CD4-positive, alpha-beta T cell treated with Interleukin-12 subunit alpha and Interleukin-12 subunit beta, for 1 hour (primary cell): Measurements from ENCODE around the gene CDH26.
"Not testable (repeated sequence)": the region's sequence is repeated elsewhere in the genome, so short reads cannot be mapped to it uniquely, and the experiment has no call there.

Experiments used
- DNase-seq: peaks from one replicate; pipeline ENCODE4 v3.0.0-alpha.2; 2020

Gene CDH26

GRCh38 chr20:59942245-59942644 lies 16.0 kb upstream of the CDH26 start:
- no peak for DNase-seq

GRCh38 chr20:59944726-59945125 lies 13.5 kb upstream of the CDH26 start:
- no peak for DNase-seq

GRCh38 chr20:59945175-59945574 lies 13.0 kb upstream of the CDH26 start:
- no peak for DNase-seq

GRCh38 chr20:59945731-59946130 lies 12.5 kb upstream of the CDH26 start:
- no peak for DNase-seq

GRCh38 chr20:59947376-59947775 lies 10.8 kb upstream of the CDH26 start:
- no peak for DNase-seq

GRCh38 chr20:59948212-59948611 lies 10.0 kb upstream of the CDH26 start:
- no peak for DNase-seq

- DNase-seq: peak; percentile 71
These were observed 9.1 kb upstream of the CDH26 start for GRCh38 chr20:59948828-59949720.

- no peak for DNase-seq
These were observed 8.3 kb upstream of the CDH26 start for GRCh38 chr20:59949911-59950310.

GRCh38 chr20:59954718-59955117 lies 3.5 kb upstream of the CDH26 start:
- DNase-seq: no peak

- DNase-seq: no peak
These were observed 3.0 kb upstream of the CDH26 start for GRCh38 chr20:59955131-59955796.

GRCh38 chr20:59957568-59957967 lies 655 bp upstream of the CDH26 start:
- DNase-seq: not testable (repeated sequence)

- DNase-seq: no peak
These were observed 403 bp downstream of the CDH26 start for GRCh38 chr20:59958626-59959025.

- DNase-seq: no peak
These were observed 3.2 kb downstream of the CDH26 start for GRCh38 chr20:59961423-59961822.

- no peak for DNase-seq
These were observed 3.9 kb downstream of the CDH26 start for GRCh38 chr20:59962155-59962554.

- DNase-seq: no peak
These were observed 8.2 kb downstream of the CDH26 start for GRCh38 chr20:59966428-59966827.

- DNase-seq: no peak
These were observed 13.2 kb downstream of the CDH26 start for GRCh38 chr20:59971428-59971827.

GRCh38 chr20:59972037-59972801 lies 14.0 kb downstream of the CDH26 start:
- no peak for DNase-seq

- DNase-seq: no peak
These were observed 18.0 kb downstream of the CDH26 start for GRCh38 chr20:59976156-59976782.

GRCh38 chr20:59977086-59977485 lies 18.9 kb downstream of the CDH26 start:
- no peak for DNase-seq

GRCh38 chr20:59983076-59983475 lies 24.9 kb downstream of the CDH26 start:
- no peak for DNase-seq

- no peak for DNase-seq
These were observed 26.3 kb downstream of the CDH26 start for GRCh38 chr20:59984541-59984940.

GRCh38 chr20:59985164-59985563 lies 26.9 kb downstream of the CDH26 start:
- DNase-seq: no peak

- DNase-seq: no peak
These were observed 27.6 kb downstream of the CDH26 start for GRCh38 chr20:59985864-59986263.
